GM18519 (cell line): ENCODE measurements around the gene DCP1B.

Experiments
- ATAC-seq: cut with Tn5 transposase; IDR thresholded peaks from one replicate; pipeline ENCODE4 v1.9.1; 2021; ENCODE audit warnings: mild to moderate bottlenecking, moderate library complexity; ENCODE audit not compliant: unreplicated experiment, low FRiP score

The DCP1B gene

GRCh38 chr12:1924996-1925683 is 79.1 kb downstream of the DCP1B start:
- no peak for ATAC-seq

- no peak for ATAC-seq
Measured at GRCh38 chr12:1922985-1923384, 81.3 kb downstream of the DCP1B start.

GRCh38 chr12:1922075-1922709 is 82.1 kb downstream of the DCP1B start:
- ATAC-seq, result no peak

- no peak for ATAC-seq
Measured at GRCh38 chr12:1920971-1921370, 83.3 kb downstream of the DCP1B start.

- ATAC-seq, result no peak
Measured at GRCh38 chr12:1920436-1920835, 83.8 kb downstream of the DCP1B start.

- ATAC-seq, result no peak
Measured at GRCh38 chr12:1919763-1920162, 84.5 kb downstream of the DCP1B start.

GRCh38 chr12:1919284-1919683 is 85.0 kb downstream of the DCP1B start:
- no peak for ATAC-seq

- ATAC-seq, result no peak
Measured at GRCh38 chr12:1918884-1919236, 85.4 kb downstream of the DCP1B start.

- ATAC-seq, result no peak
Measured at GRCh38 chr12:1918081-1918883, 86.0 kb downstream of the DCP1B start, which contains the start of gene CACNA2D4. CACNA2D4 (minus strand) TSS chr12:1918652; CDS start chr12:1918473, 179 bp downstream.

- ATAC-seq, result no peak
Measured at GRCh38 chr12:1917172-1918070, 86.8 kb downstream of the DCP1B start.

GRCh38 chr12:1916371-1917171 is 87.7 kb downstream of the DCP1B start:
- no peak for ATAC-seq

- no peak for ATAC-seq
Measured at GRCh38 chr12:1915082-1915968, 88.9 kb downstream of the DCP1B start.

- no peak for ATAC-seq
Measured at GRCh38 chr12:1914114-1914911, 89.9 kb downstream of the DCP1B start.

GRCh38 chr12:1913377-1914113 is 90.7 kb downstream of the DCP1B start:
- no peak for ATAC-seq

- no peak for ATAC-seq
Measured at GRCh38 chr12:1912580-1913376, 91.5 kb downstream of the DCP1B start.
